Gastroesophageal sphincter (tissue), 3 donors: ENCODE measurements around the gene CCDC92.

Source experiments
- EP300 ChIP-seq: sonication (generic); formaldehyde crosslinking; IDR thresholded peaks from one replicate; pipeline ENCODE4 v1.6.1; 2017; ENCODE audit warnings: antibody characterized with exemption, mild to moderate bottlenecking
- TF ChIP-seq, protein P1 (sequence below), 4 experiments: fragments of 200-600 bp in 2 of 4; fragments of 450-650 bp in 2 of 4; sonication (generic) in 1 of 4; IDR thresholded peaks; one replicate each; pipeline ENCODE4 v1.5.1; 2017 to 2019; ENCODE audit warnings: antibody characterized with exemption in 4 of 4, mild to moderate bottlenecking in 2 of 4, moderate library complexity in 2 of 4

DNA sequence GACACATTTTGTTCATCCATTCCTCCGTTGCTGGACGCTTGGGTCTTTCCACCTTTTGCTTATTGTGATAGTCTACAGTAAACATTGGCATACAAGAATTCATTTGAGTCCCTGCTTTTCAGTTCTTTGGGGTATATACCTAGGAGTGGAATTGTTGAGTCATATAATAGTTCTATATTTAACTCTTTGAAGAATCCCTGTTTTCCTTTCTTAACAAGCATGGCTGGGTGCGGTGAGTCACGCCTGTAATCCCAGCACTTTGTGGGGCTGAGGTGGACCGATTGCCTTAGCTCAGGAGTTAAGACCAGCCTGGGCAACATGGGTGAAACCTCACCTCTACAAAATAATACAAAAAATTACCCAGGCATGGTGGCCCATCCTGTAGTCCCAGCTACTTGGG lies 75.4 kb downstream of the CCDC92 start:
- TF ChIP-seq, protein P1, sequence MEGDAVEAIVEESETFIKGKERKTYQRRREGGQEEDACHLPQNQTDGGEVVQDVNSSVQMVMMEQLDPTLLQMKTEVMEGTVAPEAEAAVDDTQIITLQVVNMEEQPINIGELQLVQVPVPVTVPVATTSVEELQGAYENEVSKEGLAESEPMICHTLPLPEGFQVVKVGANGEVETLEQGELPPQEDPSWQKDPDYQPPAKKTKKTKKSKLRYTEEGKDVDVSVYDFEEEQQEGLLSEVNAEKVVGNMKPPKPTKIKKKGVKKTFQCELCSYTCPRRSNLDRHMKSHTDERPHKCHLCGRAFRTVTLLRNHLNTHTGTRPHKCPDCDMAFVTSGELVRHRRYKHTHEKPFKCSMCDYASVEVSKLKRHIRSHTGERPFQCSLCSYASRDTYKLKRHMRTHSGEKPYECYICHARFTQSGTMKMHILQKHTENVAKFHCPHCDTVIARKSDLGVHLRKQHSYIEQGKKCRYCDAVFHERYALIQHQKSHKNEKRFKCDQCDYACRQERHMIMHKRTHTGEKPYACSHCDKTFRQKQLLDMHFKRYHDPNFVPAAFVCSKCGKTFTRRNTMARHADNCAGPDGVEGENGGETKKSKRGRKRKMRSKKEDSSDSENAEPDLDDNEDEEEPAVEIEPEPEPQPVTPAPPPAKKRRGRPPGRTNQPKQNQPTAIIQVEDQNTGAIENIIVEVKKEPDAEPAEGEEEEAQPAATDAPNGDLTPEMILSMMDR (IDR thresholded peaks at IDR 0.05): no peak
- TF ChIP-seq EP300: no peak
